CD14-positive monocyte (primary cell): Measurements from ENCODE around the gene LIPE. TPM values are rescaled to one million over a fixed set of nuclear protein-coding genes. Genes with fewer than 3 reads are reported as not detected.

Experiments used
- DNase-seq, 3 donors: peaks; one replicate each; pipeline ENCODE4 v3.0.0-alpha.2; 2011 to 2022
- H2AFZ ChIP-seq: 2 replicates; pipeline ENCODE4 v1.6.0; 2012; ENCODE audit warnings: mild to moderate bottlenecking, low read depth, low read length, inconsistent platforms; ENCODE audit not compliant: insufficient read depth, poor library complexity, severe bottlenecking
- H3K27ac ChIP-seq, 2 donors: 1 replicate in 1 of 2; 2 replicates in 1 of 2; pipeline ENCODE4 v1.5.1; 2012 to 2013; ENCODE audit warnings: low read length in 2 of 2, control low read depth in 1 of 2, inconsistent platforms in 1 of 2, low read depth in 1 of 2, mild to moderate bottlenecking in 1 of 2
- H3K27me3 ChIP-seq, 2 donors: one replicate each; pipeline versions ENCODE4 v1.6.0 to v1.6.1; 2011 to 2013; ENCODE audit warnings: low read length in 2 of 2; ENCODE audit not compliant: control insufficient read depth in 2 of 2, insufficient read depth in 2 of 2
- H3K36me3 ChIP-seq, 2 donors: replicated peaks in 1 of 2; 1 replicate in 1 of 2; 2 replicates in 1 of 2; pipeline versions ENCODE4 v1.5.1 to v1.6.1; 2012 to 2013; ENCODE audit warnings: low read length in 2 of 2, control low read depth in 1 of 2, inconsistent platforms in 1 of 2, mild to moderate bottlenecking in 1 of 2; ENCODE audit not compliant: insufficient read depth in 2 of 2, control insufficient read depth in 1 of 2
- H3K4me1 ChIP-seq, 2 donors: 1 replicate in 1 of 2; 2 replicates in 1 of 2; pipeline versions ENCODE4 v1.5.1 to v1.6.1; 2012 to 2013; ENCODE audit warnings: low read length in 2 of 2, control low read depth in 1 of 2, inconsistent platforms in 1 of 2, mild to moderate bottlenecking in 1 of 2, moderate library complexity in 1 of 2; ENCODE audit not compliant: insufficient read depth in 2 of 2, control insufficient read depth in 1 of 2
- H3K4me2 ChIP-seq: replicated peaks from 2 replicates; pipeline ENCODE3; 2012; ENCODE audit warnings: low read length, moderate library complexity, mild to moderate bottlenecking; ENCODE audit not compliant: poor library complexity, severe bottlenecking; ENCODE audit errors: extremely low read depth
- H3K4me3 ChIP-seq, 3 experiments: fragments of 200-600 bp in 1 of 3; sonication (generic) in 1 of 3; replicated peaks in 1 of 3; 1 replicate in 2 of 3; 2 replicates in 1 of 3; pipeline ENCODE4 v1.5.1; 2011 to 2013; ENCODE audit warnings: low read length in 3 of 3, mild to moderate bottlenecking in 3 of 3, control low read depth in 2 of 3, low read depth in 2 of 3, inconsistent platforms in 1 of 3, moderate library complexity in 1 of 3
- H3K79me2 ChIP-seq: 2 replicates; pipeline ENCODE4 v1.6.0; 2012; ENCODE audit warnings: mild to moderate bottlenecking, control low read depth, inconsistent platforms, low read length, moderate library complexity; ENCODE audit not compliant: insufficient read depth
- H3K9ac ChIP-seq: 2 replicates; pipeline ENCODE4 v1.6.0; 2017; ENCODE audit warnings: low read length, mild to moderate bottlenecking; ENCODE audit not compliant: insufficient read depth, poor library complexity, severe bottlenecking
- H3K9me3 ChIP-seq, 2 donors: replicated peaks in 1 of 2; 1 replicate in 1 of 2; 2 replicates in 1 of 2; pipeline versions ENCODE4 v1.5.1 to v1.6.1; 2012 to 2013; ENCODE audit warnings: low read length in 2 of 2, control low read depth in 1 of 2; ENCODE audit not compliant: control insufficient read depth in 1 of 2, insufficient read depth in 1 of 2
- H4K20me1 ChIP-seq: 2 replicates; pipeline ENCODE4 v1.6.0; 2012; ENCODE audit warnings: mild to moderate bottlenecking, low read length, control low read depth, moderate library complexity; ENCODE audit not compliant: insufficient read depth
- H3K27ac Mint-ChIP-seq, 7 donors: one replicate each; pipeline ENCODE4 v1.8.0; 2020; ENCODE audit warnings: mild to moderate bottlenecking in 7 of 7, mixed read lengths in 7 of 7, moderate library complexity in 6 of 7, inconsistent platforms in 2 of 7
- H3K27me3 Mint-ChIP-seq, 3 donors: one replicate each; pipeline ENCODE4 v1.8.0; 2021 to 2022; ENCODE audit warnings: low read depth in 3 of 3, mild to moderate bottlenecking in 3 of 3, mixed read lengths in 3 of 3, moderate library complexity in 3 of 3, inconsistent platforms in 1 of 3
- H3K36me3 Mint-ChIP-seq, 2 donors: one replicate each; pipeline ENCODE4 v1.8.0; 2020; ENCODE audit warnings: mixed read lengths in 2 of 2, inconsistent platforms in 1 of 2, mild to moderate bottlenecking in 1 of 2
- H3K4me1 Mint-ChIP-seq: one replicate; pipeline ENCODE4 v1.8.0; 2020; ENCODE audit warnings: mild to moderate bottlenecking, mixed read lengths
- H3K4me3 Mint-ChIP-seq, 2 donors: one replicate each; pipeline ENCODE4 v1.8.0; 2020; ENCODE audit warnings: mild to moderate bottlenecking in 2 of 2, mixed read lengths in 2 of 2, moderate library complexity in 1 of 2
- H3K9me3 Mint-ChIP-seq, 7 donors: one replicate each; pipeline ENCODE4 v1.8.0; 2020 to 2022; ENCODE audit warnings: mixed read lengths in 7 of 7, mild to moderate bottlenecking in 6 of 7, moderate library complexity in 6 of 7, inconsistent platforms in 2 of 7
- CTCF ChIP-seq: fragments of 200-600 bp; IDR thresholded peaks from one replicate; pipeline ENCODE4 v1.8.0; 2022; ENCODE audit warnings: antibody characterized with exemption, mild to moderate bottlenecking
- WGBS: methylation state at CpG from one replicate; pipeline ENCODE4 v1.1.5; 2013; ENCODE audit warnings: missing lambda C conversion rate; ENCODE audit not compliant: insufficient coverage; 5-methylcytosine and 5-hydroxymethylcytosine counted together
- intact Hi-C, 2 donors: fragments of 100-400 bp; cut with micrococcal nuclease; formaldehyde crosslinking; loops; one replicate each; pipeline versions ENCODE4 v1.15.0 to v1.15.1; 2023
- polyA minus RNA-seq: library from RNA; depleted of rRNA, polyadenylated mRNA; stranded (reverse); fragments of >200 nt; gene quantifications from 2 replicates; pipeline ENCODE4 v1.2.3, GENCODE V29; 2012
- polyA plus RNA-seq, 3 donors: library from polyadenylated mRNA; depleted of rRNA in 1 of 3; unstranded in 2 of 3; stranded (reverse) in 1 of 3; fragments of 300-500 nt in 2 of 3; fragments of >200 nt in 1 of 3; fragmentation: Illumina TruSeq in 2 of 3; gene quantifications; 1 replicate in 2 of 3; 2 replicates in 1 of 3; pipeline ENCODE4 v1.2.3, GENCODE V29; 2012 to 2021
- total RNA-seq, 12 experiments: library from RNA in 1 of 12; stranded (reverse) in 1 of 12; fragments of 120-200 nt in 1 of 12; gene quantifications; one replicate each; pipeline ENCODE4 v1.2.4 and lab custom pipeline; 2013 to 2026; ENCODE audit warnings: mixed read lengths in 6 of 12, inconsistent platforms in 1 of 12

LIPE gene, protein sequence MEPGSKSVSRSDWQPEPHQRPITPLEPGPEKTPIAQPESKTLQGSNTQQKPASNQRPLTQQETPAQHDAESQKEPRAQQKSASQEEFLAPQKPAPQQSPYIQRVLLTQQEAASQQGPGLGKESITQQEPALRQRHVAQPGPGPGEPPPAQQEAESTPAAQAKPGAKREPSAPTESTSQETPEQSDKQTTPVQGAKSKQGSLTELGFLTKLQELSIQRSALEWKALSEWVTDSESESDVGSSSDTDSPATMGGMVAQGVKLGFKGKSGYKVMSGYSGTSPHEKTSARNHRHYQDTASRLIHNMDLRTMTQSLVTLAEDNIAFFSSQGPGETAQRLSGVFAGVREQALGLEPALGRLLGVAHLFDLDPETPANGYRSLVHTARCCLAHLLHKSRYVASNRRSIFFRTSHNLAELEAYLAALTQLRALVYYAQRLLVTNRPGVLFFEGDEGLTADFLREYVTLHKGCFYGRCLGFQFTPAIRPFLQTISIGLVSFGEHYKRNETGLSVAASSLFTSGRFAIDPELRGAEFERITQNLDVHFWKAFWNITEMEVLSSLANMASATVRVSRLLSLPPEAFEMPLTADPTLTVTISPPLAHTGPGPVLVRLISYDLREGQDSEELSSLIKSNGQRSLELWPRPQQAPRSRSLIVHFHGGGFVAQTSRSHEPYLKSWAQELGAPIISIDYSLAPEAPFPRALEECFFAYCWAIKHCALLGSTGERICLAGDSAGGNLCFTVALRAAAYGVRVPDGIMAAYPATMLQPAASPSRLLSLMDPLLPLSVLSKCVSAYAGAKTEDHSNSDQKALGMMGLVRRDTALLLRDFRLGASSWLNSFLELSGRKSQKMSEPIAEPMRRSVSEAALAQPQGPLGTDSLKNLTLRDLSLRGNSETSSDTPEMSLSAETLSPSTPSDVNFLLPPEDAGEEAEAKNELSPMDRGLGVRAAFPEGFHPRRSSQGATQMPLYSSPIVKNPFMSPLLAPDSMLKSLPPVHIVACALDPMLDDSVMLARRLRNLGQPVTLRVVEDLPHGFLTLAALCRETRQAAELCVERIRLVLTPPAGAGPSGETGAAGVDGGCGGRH
- 0.81 TPM for total RNA-seq (2013)
- polyA plus RNA-seq (under 1 TPM in 1 of 3 donors, not detected in 2; 0.31 TPM), polyA minus RNA-seq (0.55 and 1.2 TPM in 2 replicates), total RNA-seq (lab: John Stamatoyannopoulos, UW) (0 to 0.92 (median 0.17) reads per million in 11 experiments)

GRCh38 chr19:42427313-42427712 is at the start of gene LIPE:
Gene LIPE (minus strand): TSS chr19:42427388. CDS start chr19:42427149, 239 bp downstream.
- Histone ChIP-seq H3K4me1 (peaks cover 19 to 20% of the 10 kb centered on the region in 2 donors), H4K20me1 (no peaks in the 10 kb centered on the region), H3K27ac (no peak within 1 kb of the TSS), H3K27me3 (peaks cover 0 to 28% of the 10 kb centered on the region in 2 donors), H3K36me3 (no peaks in the 10 kb centered on the region), H3K79me2 (no peaks in the 10 kb centered on the region), H2AFZ (no peak within 1 kb of the TSS), H3K4me3 (no peak within 1 kb of the TSS), H3K9me3 (no peaks in the 10 kb centered on the region), H3K4me2 (no peak within 1 kb of the TSS), H3K9ac (no peak within 1 kb of the TSS)
- intact Hi-C loops: no loop called here
- TF ChIP-seq CTCF: no peak
- H3K9me3 Mint-ChIP-seq: peaks cover 0 to 16% (median 4%) of the 10 kb centered on the region in 7 donors
- H3K27me3 Mint-ChIP-seq: peaks cover 32 to 45% (median 35%) of the 10 kb centered on the region in 3 donors
- peaks cover 0 to 2% of the 10 kb centered on the region in 2 donors for H3K36me3 Mint-ChIP-seq
- peak within 1 kb of the TSS in 1 of 7 donors; percentile 45 for H3K27ac Mint-ChIP-seq
- peaks cover 22% of the 10 kb centered on the region for H3K4me1 Mint-ChIP-seq
- peak within 1 kb of the TSS in 1 of 2 donors; percentile 31 for H3K4me3 Mint-ChIP-seq
- DNase-seq: no peak
- WGBS: no CpG with 5 or more reads among the region's 4 CpGs

DNA sequence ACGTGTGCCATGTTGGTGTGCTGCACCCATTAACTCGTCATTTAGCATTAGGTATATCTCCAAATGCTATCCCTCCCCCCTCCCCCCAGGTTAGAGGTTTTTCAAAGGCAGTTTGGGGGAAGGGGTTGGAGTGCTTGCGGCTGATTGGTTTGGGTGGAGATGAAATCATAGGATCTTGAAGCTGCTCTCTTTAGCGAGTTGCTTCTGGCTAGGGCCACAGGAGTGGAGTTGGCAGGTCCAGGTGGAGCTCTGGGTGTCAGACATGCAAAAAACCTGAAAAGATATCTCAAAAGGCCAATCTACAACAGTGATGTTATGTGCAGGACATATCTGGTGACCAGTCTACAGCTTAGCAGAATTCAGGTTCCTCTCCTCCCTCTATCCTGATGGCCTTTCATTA is 48.2 kb upstream of the LIPE start:
- Histone ChIP-seq H3K4me1 (peaks cover 9% of the 10 kb centered on the region in 2 donors), H3K9me3 (no peaks in the 10 kb centered on the region), H3K27ac (no peak overlapping the region), H2AFZ (no peak overlapping the region), H3K9ac (no peak overlapping the region), H4K20me1 (no peaks in the 10 kb centered on the region), H3K4me3 (no peak overlapping the region), H3K36me3 (no peaks in the 10 kb centered on the region), H3K79me2 (no peaks in the 10 kb centered on the region), H3K4me2 (no peak overlapping the region), H3K27me3 (peaks cover 2% of the 10 kb centered on the region in 2 donors)
- intact Hi-C loops: no loop called here
- TF ChIP-seq CTCF: no peak
- Mint-ChIP-seq H3K27me3 (peaks cover 14 to 31% (median 23%) of the 10 kb centered on the region in 3 donors), H3K4me1 (peaks cover 9% of the 10 kb centered on the region), H3K4me3 (no peak overlapping the region), H3K36me3 (no peaks in the 10 kb centered on the region), H3K27ac (no peak overlapping the region), H3K9me3 (no peaks in the 10 kb centered on the region)
- WGBS: 80% methylated on average over 1 of the region's 4 CpGs
- no peak for DNase-seq
